SH-SY5Y (cell line): ENCODE measurements around the gene ABHD17C.

Experiments
- GATA2 ChIP-seq: IDR thresholded peaks from 2 replicates; pipeline ENCODE4 v1.6.1; 2011; ENCODE audit warnings: mild to moderate bottlenecking, low read depth, low read length
- GATA3 ChIP-seq: IDR thresholded peaks from 2 replicates; pipeline ENCODE4 v1.6.1; 2011; ENCODE audit warnings: low read depth, mild to moderate bottlenecking, low read length, moderate library complexity

Gene ABHD17C

GRCh38 chr15:80733460-80733859, 38.4 kb downstream of the ABHD17C start:
- TF ChIP-seq GATA2 (no peak), GATA3 (no peak)

DNA sequence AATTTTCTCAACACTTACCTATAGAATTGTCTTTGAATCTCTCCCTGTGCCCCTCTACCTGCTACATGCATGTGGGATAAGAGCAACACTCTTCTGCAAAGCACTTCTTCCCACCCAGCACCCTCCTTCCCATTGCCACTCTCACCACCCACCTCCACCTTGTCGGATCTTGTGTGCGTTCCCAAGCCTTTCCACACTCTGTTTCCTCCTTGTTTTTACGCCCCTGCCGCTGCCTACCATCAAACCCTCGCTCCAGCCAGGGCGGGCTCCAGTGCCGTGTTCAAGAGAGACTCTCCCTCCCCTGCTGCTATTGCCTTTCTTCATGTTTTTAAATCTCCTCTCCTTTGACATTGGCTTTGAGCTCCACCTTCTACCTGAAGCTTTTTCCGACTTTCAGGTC, 40.2 kb downstream of the ABHD17C start:
- TF ChIP-seq GATA2 = no peak
- no peak for TF ChIP-seq GATA3

GRCh38 chr15:80736560-80736959, 41.5 kb downstream of the ABHD17C start:
- TF ChIP-seq GATA2 (no peak), GATA3 (no peak)

- TF ChIP-seq GATA2 (no peak), GATA3 (no peak)
Observed at GRCh38 chr15:80739919-80740318, 44.8 kb downstream of the ABHD17C start.

- TF ChIP-seq GATA2 (no peak), GATA3 (no peak)
Observed at GRCh38 chr15:80742081-80742480, 47.0 kb downstream of the ABHD17C start.

DNA sequence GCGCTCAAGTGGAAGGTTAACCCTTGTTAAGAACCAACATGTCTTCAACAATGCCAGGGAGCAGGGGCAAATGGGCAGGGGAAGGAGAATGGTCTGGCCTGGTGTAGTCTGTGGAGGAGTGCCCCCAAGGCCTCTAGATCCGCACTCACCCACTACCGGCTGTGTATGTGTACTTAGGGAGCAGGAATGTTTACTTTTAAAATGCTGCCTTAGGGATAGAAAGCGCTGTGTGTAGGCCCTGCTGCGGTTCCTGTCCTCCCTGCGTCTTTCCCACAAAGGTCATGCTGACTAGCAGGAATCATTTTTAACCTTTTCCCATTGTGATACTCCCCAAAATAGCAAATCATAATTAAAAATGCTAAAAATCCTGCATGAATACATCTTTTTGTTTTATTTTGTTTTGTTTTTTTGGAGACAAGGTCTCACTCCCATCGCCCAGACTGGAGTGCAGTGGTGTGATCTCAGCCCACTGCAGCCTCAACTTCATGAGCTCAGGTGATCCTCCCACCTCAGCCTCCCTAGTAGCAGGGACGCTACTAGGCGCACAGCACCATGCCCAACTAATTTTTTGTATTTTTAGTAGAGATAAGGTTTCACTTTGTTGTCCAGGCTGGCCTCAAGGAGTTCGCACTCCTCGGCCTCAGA, 48.2 kb downstream of the ABHD17C start:
- no peak for TF ChIP-seq GATA3
- no peak for TF ChIP-seq GATA2

- no peak for TF ChIP-seq GATA3
- TF ChIP-seq GATA2 = no peak
Observed at GRCh38 chr15:80744415-80744814, 49.3 kb downstream of the ABHD17C start.

- TF ChIP-seq GATA2 (no peak), GATA3 (no peak)
Observed at GRCh38 chr15:80744826-80745225, 49.7 kb downstream of the ABHD17C start.

GRCh38 chr15:80745888-80746287, 50.8 kb downstream of the ABHD17C start:
- no peak for TF ChIP-seq GATA3
- no peak for TF ChIP-seq GATA2

- TF ChIP-seq GATA3 = no peak
- TF ChIP-seq GATA2 = no peak
Observed at GRCh38 chr15:80747317-80748053, 52.4 kb downstream of the ABHD17C start.

GRCh38 chr15:80749589-80749988, 54.5 kb downstream of the ABHD17C start:
- TF ChIP-seq GATA2 (no peak), GATA3 (no peak)

DNA sequence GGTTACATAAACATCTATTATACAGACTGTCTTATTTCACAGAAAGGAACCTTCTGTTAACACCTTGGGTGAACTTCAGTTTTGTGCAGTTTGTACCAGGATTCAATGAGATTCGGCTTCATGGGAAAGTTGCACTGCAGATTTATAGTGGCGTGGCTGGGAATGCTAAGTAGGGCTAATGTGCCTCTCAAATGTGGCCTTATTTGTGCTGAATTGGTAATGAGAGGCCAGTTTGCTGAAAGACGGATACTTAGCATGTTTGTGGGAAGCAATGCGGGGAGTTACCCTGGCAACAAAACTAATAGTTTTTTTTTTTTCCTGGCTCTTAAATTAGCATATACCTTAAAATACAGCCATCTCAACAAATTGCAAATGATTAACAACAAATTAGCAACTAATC, 55.5 kb downstream of the ABHD17C start:
- TF ChIP-seq GATA2 (no peak), GATA3 (no peak)

- TF ChIP-seq GATA3 = no peak
- TF ChIP-seq GATA2 = no peak
Observed at GRCh38 chr15:80752204-80752603, 57.1 kb downstream of the ABHD17C start.

DNA sequence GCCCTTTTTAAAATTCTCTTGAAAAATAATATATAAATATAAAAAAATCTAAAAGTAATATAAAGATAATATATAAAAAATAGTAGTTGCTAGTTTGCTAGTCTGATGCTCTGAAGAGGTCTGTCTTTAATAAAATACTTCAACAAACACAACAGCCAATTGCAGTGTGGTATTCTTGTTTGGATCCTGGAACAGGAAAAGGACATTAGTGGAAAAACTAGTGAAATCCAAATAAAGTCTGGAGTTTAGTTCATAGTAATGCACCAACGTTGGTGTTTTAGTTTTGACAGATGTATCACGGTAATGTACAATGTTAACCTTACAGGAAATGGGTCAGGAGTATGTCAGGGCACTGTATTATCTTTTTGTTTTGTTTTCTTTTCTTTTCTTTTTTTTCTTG, 58.1 kb downstream of the ABHD17C start:
- TF ChIP-seq GATA3 (no peak), GATA2 (no peak)

DNA sequence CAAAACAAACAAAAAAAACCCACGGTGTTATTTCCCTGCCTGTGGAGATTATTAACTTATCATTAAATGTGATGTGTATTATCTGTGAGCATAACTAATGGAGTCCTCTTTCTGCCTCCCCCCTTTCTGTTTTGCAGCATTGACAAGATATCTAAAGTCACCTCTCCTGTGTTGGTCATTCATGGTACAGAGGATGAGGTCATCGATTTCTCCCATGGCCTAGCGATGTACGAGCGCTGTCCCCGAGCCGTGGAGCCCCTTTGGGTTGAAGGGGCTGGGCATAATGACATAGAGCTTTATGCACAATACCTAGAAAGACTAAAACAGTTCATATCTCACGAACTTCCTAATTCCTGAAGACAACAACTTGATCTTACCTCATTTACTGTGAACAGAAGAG, 58.9 kb downstream of the ABHD17C start:
- TF ChIP-seq GATA2 = no peak
- TF ChIP-seq GATA3 = no peak

GRCh38 chr15:80755885-80756284, 60.8 kb downstream of the ABHD17C start:
- TF ChIP-seq GATA3 = no peak
- no peak for TF ChIP-seq GATA2
